Effector memory CD4-positive, alpha-beta T cell (primary cell): ENCODE results near the gene EEF2K.
"Not testable (repeated sequence)": the region's sequence is repeated elsewhere in the genome, so short reads cannot be mapped to it uniquely, and the experiment has no call there.

Source experiments
- DNase-seq, 3 donors: peaks; one replicate each; pipeline ENCODE4 v3.0.0-alpha.2; 2020
- H3K27ac ChIP-seq: 2 replicates; pipeline ENCODE4 v1.7.0; 2013; ENCODE audit warnings: mild to moderate bottlenecking, low read length, moderate library complexity; ENCODE audit not compliant: insufficient read depth, poor library complexity, severe bottlenecking
- H3K27me3 ChIP-seq: replicated peaks from 2 replicates; pipeline ENCODE4 v1.7.0; 2013; ENCODE audit warnings: mild to moderate bottlenecking, low read length; ENCODE audit not compliant: insufficient read depth, control insufficient read depth, poor library complexity, severe bottlenecking
- H3K36me3 ChIP-seq: 2 replicates; pipeline ENCODE4 v1.7.0; 2013; ENCODE audit warnings: mild to moderate bottlenecking, low read length, moderate library complexity; ENCODE audit not compliant: control insufficient read depth, insufficient read depth
- H3K4me1 ChIP-seq: 2 replicates; pipeline ENCODE4 v1.7.0; 2013; ENCODE audit warnings: low read length, mild to moderate bottlenecking; ENCODE audit not compliant: control insufficient read depth, insufficient read depth, poor library complexity, severe bottlenecking
- H3K4me3 ChIP-seq: 2 replicates; pipeline ENCODE4 v1.7.0; 2013; ENCODE audit warnings: low read length, low read depth, mild to moderate bottlenecking; ENCODE audit not compliant: insufficient read depth, poor library complexity, severe bottlenecking
- H3K9me3 ChIP-seq: 2 replicates; pipeline ENCODE4 v1.7.0; 2013; ENCODE audit warnings: mild to moderate bottlenecking, low read length, moderate library complexity; ENCODE audit not compliant: control insufficient read depth
- total RNA-seq, 3 donors: gene quantifications; one replicate each; lab custom pipeline; 2026; lab: John Stamatoyannopoulos, UW

EEF2K gene
- total RNA-seq: 33.0 to 42.2 (median 34.4) reads per million in 3 donors

- Histone ChIP-seq H3K27me3 (no peaks in the 10 kb centered on the region), H3K36me3 (no peaks in the 10 kb centered on the region), H3K27ac (peak within 1 kb of the TSS; percentile 58), H3K4me3 (peak within 1 kb of the TSS; percentile 93), H3K4me1 (peaks cover 10% of the 10 kb centered on the region), H3K9me3 (no peaks in the 10 kb centered on the region)
- DNase-seq: peak; percentile 59 to 72 (median 69)
These were observed at the start of gene EEF2K for GRCh38 chr16:22206013-22206841. Gene EEF2K (plus strand): TSS chr16:22206278. CDS start chr16:22225730, 19,452 bp downstream.

- DNase-seq: no peak
- Histone ChIP-seq H3K4me3 (no peak overlapping the region), H3K4me1 (no peaks in the 10 kb centered on the region), H3K27ac (no peak overlapping the region), H3K9me3 (no peaks in the 10 kb centered on the region), H3K36me3 (no peaks in the 10 kb centered on the region), H3K27me3 (no peaks in the 10 kb centered on the region)
These were observed 44.7 kb upstream of the EEF2K start for GRCh38 chr16:22161401-22161800.

GRCh38 chr16:22161999-22162655, 44.0 kb upstream of the EEF2K start, which contains the start of gene SDR42E2:
Gene SDR42E2 (plus strand): TSS chr16:22162506. CDS start chr16:22165583, 3,077 bp downstream.
- DNase-seq: peak; percentile 4 to 20 (median 20)
- peak within 1 kb of the TSS; percentile 29 for H3K4me3 ChIP-seq

GRCh38 chr16:22162656-22163009, 43.4 kb upstream of the EEF2K start:
- Histone ChIP-seq H3K4me3 (peak overlapping the region; percentile 29), H3K9me3 (no peaks in the 10 kb centered on the region), H3K36me3 (no peaks in the 10 kb centered on the region), H3K4me1 (no peaks in the 10 kb centered on the region), H3K27me3 (no peaks in the 10 kb centered on the region), H3K27ac (no peak overlapping the region)
- no peak for DNase-seq

More at GRCh38 chr16:22161999-22162655, 44.0 kb upstream of the EEF2K start, which contains the start of gene SDR42E2:
- no peaks in the 10 kb centered on the region for H3K9me3 ChIP-seq
- no peaks in the 10 kb centered on the region for H3K4me1 ChIP-seq
- no peaks in the 10 kb centered on the region for H3K27me3 ChIP-seq
- no peak within 1 kb of the TSS for H3K27ac ChIP-seq
- H3K36me3 ChIP-seq: no peaks in the 10 kb centered on the region

- Histone ChIP-seq H3K36me3 (no peaks in the 10 kb centered on the region), H3K4me1 (no peaks in the 10 kb centered on the region), H3K9me3 (no peaks in the 10 kb centered on the region), H3K4me3 (no peak overlapping the region), H3K27me3 (no peaks in the 10 kb centered on the region), H3K27ac (no peak overlapping the region)
- DNase-seq: no peak
These were observed 42.3 kb upstream of the EEF2K start for GRCh38 chr16:22163806-22164205.

GRCh38 chr16:22164482-22164881, 41.6 kb upstream of the EEF2K start:
- no peaks in the 10 kb centered on the region for H3K9me3 ChIP-seq

GRCh38 chr16:22165508-22166285, 40.4 kb upstream of the EEF2K start:
- Histone ChIP-seq H3K36me3 (no peaks in the 10 kb centered on the region), H3K4me3 (no peak overlapping the region), H3K9me3 (no peaks in the 10 kb centered on the region), H3K27ac (no peak overlapping the region), H3K4me1 (no peaks in the 10 kb centered on the region), H3K27me3 (no peaks in the 10 kb centered on the region)
- no peak for DNase-seq

More at GRCh38 chr16:22164482-22164881, 41.6 kb upstream of the EEF2K start:
- Histone ChIP-seq H3K4me3 (no peak overlapping the region), H3K27me3 (no peaks in the 10 kb centered on the region), H3K4me1 (no peaks in the 10 kb centered on the region), H3K36me3 (no peaks in the 10 kb centered on the region), H3K27ac (no peak overlapping the region)
- no peak for DNase-seq

- no peak for DNase-seq
- no peak overlapping the region for H3K27ac ChIP-seq
- no peak overlapping the region for H3K4me3 ChIP-seq
- H3K36me3 ChIP-seq: no peaks in the 10 kb centered on the region
- H3K27me3 ChIP-seq: no peaks in the 10 kb centered on the region
- H3K4me1 ChIP-seq: no peaks in the 10 kb centered on the region
- H3K9me3 ChIP-seq: no peaks in the 10 kb centered on the region
These were observed 34.1 kb upstream of the EEF2K start for GRCh38 chr16:22171953-22172352.

GRCh38 chr16:22172642-22173041, 33.4 kb upstream of the EEF2K start:
- H3K4me1 ChIP-seq, H3K27me3 ChIP-seq, H3K27ac ChIP-seq, H3K4me3 ChIP-seq, DNase-seq, H3K36me3 ChIP-seq, H3K9me3 ChIP-seq: not testable (repeated sequence)
